K562 (cell line): ENCODE results near the gene IFITM2. TPM values are rescaled to one million over a fixed set of nuclear protein-coding genes. Genes with fewer than 3 reads are reported as not detected.

Source experiments
- BRD4 ChIP-seq: fragments of 200-600 bp; sonication (generic); IDR thresholded peaks from 2 replicates; pipeline ENCODE4 v1.6.1; 2017; ENCODE audit warnings: inconsistent platforms
- CBFB ChIP-seq: sonication (generic); formaldehyde crosslinking; IDR thresholded peaks from 2 replicates; pipeline ENCODE4 v1.4.0; 2020; ENCODE audit warnings: mild to moderate bottlenecking, missing genetic modification reagents
- CBX3 ChIP-seq, 2 experiments: IDR thresholded peaks; 1 replicate in 1 of 2; 2 replicates in 1 of 2; pipeline ENCODE4 v1.6.1; 2012; ENCODE audit warnings: inconsistent platforms in 2 of 2, low read length in 2 of 2, borderline replicate concordance in 1 of 2, control low read depth in 1 of 2
- MAFG ChIP-seq: fragments of 450-650 bp; conservative IDR thresholded peaks from 2 replicates; pipeline ENCODE4 v1.6.1; 2016; ENCODE audit warnings: missing genetic modification characterization, missing compliant biosample characterization
- RCOR1 ChIP-seq, 2 experiments: IDR thresholded peaks; 2 replicates each; pipeline ENCODE4 v1.6.1; 2012; ENCODE audit warnings: low read depth in 2 of 2, low read length in 2 of 2, borderline replicate concordance in 1 of 2, improper control_type of control experiment in 1 of 2
- TRIM24 ChIP-seq, 2 experiments: fragments of 450-650 bp; IDR thresholded peaks; 2 replicates each; pipeline ENCODE4 v1.6.1; 2016
- YY1 ChIP-seq, 3 experiments: IDR thresholded peaks; 2 replicates each; pipeline ENCODE4 v1.6.1; 2011; ENCODE audit warnings: low read length in 2 of 3, mild to moderate bottlenecking in 2 of 3, moderate library complexity in 2 of 3, borderline replicate concordance in 1 of 3, control low read depth in 1 of 3, low read depth in 1 of 3; ENCODE audit not compliant: insufficient read depth in 3 of 3, insufficient replicate concordance in 2 of 3, control insufficient read depth in 1 of 3, insufficient read length in 1 of 3; ENCODE audit errors: extremely low read depth in 1 of 3
- polyA plus RNA-seq, 8 experiments: library from polyadenylated mRNA; depleted of rRNA in 4 of 8; stranded (reverse) in 5 of 8; unstranded in 3 of 8; fragments of >200 nt; fragmentation: Nextera tagmentation in 2 of 8; fragmentation: Illumina TruSeq in 1 of 8; extraction: Ambion mirVana in 2 of 8; extraction: Trizol in 1 of 8; gene quantifications; 2 replicates each; pipeline versions ENCODE4 v1.2.1 to v1.2.3, GENCODE V29; 2011 to 2014; ENCODE audit warnings: inconsistent platforms in 1 of 8, missing spikeins in 1 of 8
- total RNA-seq, 7 experiments: library from RNA; depleted of rRNA in 6 of 7; stranded (reverse); fragments of >200 nt in 6 of 7; fragmentation: Illumina TruSeq in 2 of 7; extraction: Trizol in 2 of 7; gene quantifications; 2 replicates each; pipeline versions ENCODE4 v1.2.1 to v1.2.3, GENCODE V29; 2011 to 2021; ENCODE audit warnings: low replicate concordance in 1 of 7
- TF ChIP-seq, protein P1 (sequence below): fragments of 450-650 bp; IDR thresholded peaks from 2 replicates; pipeline ENCODE4 v1.6.1; 2016; ENCODE audit warnings: mild to moderate bottlenecking, moderate library complexity
- TF ChIP-seq, protein P2 (sequence below): sonication (generic); formaldehyde crosslinking; IDR thresholded peaks from 2 replicates; pipeline ENCODE4 v1.8.1; 2023; ENCODE audit warnings: mild to moderate bottlenecking, missing genetic modification reagents
- TF ChIP-seq, protein P3 (sequence below): conservative IDR thresholded peaks from 2 replicates; pipeline ENCODE4 v1.6.1; 2011; ENCODE audit warnings: low read depth, mild to moderate bottlenecking, low read length; ENCODE audit not compliant: control insufficient read depth

The IFITM2 gene
- total and polyA plus RNA-seq, 9 of the 15 experiments (the other 6 are each of a cell fraction or from before 2014, with no cell fraction given) = 52.8 to 4,872 (median 356) TPM

DNA sequence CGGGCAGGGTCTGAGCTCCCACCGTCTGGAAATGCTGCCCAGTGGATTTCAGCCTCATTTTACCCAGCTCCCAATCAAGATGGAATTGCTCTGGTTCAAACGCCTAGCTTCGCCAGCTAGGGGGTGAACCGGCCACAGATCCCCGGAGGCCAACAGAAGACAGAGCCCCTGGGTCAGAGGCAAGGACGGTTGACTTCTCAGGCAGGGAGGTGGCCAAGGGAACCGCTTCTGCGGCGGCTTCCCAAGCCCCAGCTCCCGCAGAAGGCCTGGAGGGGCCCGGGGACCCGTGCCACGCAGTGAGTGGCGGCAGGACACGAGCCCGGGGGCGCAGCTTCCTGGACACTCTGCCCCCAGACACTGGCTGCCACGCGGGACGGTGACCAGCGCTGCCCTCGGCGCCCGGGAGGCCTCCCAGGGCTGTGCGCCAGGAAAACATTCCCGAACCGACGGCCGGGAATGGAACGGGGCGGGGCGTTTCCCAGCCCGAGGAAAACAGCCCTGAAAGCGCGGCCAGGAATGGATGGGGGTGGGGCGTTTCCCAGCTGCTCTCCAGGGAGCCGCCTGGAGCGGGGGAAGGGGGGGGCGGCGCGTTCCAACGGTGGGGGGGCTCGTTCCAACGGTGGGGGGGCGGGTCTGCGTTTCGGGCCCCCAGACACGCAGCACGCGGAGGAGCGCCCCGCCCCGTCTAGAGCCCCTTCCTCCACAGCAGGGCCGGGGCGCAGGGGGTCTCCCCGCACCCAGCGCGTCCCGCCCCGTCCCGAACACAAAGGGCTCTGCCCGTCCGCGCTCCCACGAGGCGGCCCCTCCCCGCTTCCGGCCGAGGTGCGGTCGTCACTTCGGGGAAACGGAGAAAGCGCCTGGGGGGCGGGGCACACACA lies 48.2 kb downstream of the IFITM2 start (continued):
- TF ChIP-seq, protein P1, sequence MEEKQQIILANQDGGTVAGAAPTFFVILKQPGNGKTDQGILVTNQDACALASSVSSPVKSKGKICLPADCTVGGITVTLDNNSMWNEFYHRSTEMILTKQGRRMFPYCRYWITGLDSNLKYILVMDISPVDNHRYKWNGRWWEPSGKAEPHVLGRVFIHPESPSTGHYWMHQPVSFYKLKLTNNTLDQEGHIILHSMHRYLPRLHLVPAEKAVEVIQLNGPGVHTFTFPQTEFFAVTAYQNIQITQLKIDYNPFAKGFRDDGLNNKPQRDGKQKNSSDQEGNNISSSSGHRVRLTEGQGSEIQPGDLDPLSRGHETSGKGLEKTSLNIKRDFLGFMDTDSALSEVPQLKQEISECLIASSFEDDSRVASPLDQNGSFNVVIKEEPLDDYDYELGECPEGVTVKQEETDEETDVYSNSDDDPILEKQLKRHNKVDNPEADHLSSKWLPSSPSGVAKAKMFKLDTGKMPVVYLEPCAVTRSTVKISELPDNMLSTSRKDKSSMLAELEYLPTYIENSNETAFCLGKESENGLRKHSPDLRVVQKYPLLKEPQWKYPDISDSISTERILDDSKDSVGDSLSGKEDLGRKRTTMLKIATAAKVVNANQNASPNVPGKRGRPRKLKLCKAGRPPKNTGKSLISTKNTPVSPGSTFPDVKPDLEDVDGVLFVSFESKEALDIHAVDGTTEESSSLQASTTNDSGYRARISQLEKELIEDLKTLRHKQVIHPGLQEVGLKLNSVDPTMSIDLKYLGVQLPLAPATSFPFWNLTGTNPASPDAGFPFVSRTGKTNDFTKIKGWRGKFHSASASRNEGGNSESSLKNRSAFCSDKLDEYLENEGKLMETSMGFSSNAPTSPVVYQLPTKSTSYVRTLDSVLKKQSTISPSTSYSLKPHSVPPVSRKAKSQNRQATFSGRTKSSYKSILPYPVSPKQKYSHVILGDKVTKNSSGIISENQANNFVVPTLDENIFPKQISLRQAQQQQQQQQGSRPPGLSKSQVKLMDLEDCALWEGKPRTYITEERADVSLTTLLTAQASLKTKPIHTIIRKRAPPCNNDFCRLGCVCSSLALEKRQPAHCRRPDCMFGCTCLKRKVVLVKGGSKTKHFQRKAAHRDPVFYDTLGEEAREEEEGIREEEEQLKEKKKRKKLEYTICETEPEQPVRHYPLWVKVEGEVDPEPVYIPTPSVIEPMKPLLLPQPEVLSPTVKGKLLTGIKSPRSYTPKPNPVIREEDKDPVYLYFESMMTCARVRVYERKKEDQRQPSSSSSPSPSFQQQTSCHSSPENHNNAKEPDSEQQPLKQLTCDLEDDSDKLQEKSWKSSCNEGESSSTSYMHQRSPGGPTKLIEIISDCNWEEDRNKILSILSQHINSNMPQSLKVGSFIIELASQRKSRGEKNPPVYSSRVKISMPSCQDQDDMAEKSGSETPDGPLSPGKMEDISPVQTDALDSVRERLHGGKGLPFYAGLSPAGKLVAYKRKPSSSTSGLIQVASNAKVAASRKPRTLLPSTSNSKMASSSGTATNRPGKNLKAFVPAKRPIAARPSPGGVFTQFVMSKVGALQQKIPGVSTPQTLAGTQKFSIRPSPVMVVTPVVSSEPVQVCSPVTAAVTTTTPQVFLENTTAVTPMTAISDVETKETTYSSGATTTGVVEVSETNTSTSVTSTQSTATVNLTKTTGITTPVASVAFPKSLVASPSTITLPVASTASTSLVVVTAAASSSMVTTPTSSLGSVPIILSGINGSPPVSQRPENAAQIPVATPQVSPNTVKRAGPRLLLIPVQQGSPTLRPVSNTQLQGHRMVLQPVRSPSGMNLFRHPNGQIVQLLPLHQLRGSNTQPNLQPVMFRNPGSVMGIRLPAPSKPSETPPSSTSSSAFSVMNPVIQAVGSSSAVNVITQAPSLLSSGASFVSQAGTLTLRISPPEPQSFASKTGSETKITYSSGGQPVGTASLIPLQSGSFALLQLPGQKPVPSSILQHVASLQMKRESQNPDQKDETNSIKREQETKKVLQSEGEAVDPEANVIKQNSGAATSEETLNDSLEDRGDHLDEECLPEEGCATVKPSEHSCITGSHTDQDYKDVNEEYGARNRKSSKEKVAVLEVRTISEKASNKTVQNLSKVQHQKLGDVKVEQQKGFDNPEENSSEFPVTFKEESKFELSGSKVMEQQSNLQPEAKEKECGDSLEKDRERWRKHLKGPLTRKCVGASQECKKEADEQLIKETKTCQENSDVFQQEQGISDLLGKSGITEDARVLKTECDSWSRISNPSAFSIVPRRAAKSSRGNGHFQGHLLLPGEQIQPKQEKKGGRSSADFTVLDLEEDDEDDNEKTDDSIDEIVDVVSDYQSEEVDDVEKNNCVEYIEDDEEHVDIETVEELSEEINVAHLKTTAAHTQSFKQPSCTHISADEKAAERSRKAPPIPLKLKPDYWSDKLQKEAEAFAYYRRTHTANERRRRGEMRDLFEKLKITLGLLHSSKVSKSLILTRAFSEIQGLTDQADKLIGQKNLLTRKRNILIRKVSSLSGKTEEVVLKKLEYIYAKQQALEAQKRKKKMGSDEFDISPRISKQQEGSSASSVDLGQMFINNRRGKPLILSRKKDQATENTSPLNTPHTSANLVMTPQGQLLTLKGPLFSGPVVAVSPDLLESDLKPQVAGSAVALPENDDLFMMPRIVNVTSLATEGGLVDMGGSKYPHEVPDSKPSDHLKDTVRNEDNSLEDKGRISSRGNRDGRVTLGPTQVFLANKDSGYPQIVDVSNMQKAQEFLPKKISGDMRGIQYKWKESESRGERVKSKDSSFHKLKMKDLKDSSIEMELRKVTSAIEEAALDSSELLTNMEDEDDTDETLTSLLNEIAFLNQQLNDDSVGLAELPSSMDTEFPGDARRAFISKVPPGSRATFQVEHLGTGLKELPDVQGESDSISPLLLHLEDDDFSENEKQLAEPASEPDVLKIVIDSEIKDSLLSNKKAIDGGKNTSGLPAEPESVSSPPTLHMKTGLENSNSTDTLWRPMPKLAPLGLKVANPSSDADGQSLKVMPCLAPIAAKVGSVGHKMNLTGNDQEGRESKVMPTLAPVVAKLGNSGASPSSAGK = peak; percentile 66
- TF ChIP-seq YY1 (IDR thresholded peaks at IDR 0.05; ENCODE audit: borderline replicate concordance in 1 of 3, control insufficient read depth in 1 of 3, extremely low read depth in 1 of 3, insufficient read depth in 3 of 3, insufficient read length in 1 of 3, insufficient replicate concordance in 2 of 3, low read depth in 1 of 3, low read length in 2 of 3) (no peak), CBX3 (IDR thresholded peaks at IDR 0.05; ENCODE audit: borderline replicate concordance in 1 of 2, low read length in 2 of 2) (no peak; a peak in 1 of 3 replicates), MAFG (tag) (no peak), TRIM24 (IDR thresholded peaks at IDR 0.05) (no peak), BRD4 (peak; percentile 96), RCOR1 (IDR thresholded peaks at IDR 0.05; ENCODE audit: borderline replicate concordance in 1 of 2, low read depth in 2 of 2, low read length in 2 of 2) (no peak; a peak in 1 of 4 replicates), CBFB (CRISPR knock-in tag) (peak; percentile 57; the same call in 1 of the 2 replicates)
- TF ChIP-seq, protein P2, sequence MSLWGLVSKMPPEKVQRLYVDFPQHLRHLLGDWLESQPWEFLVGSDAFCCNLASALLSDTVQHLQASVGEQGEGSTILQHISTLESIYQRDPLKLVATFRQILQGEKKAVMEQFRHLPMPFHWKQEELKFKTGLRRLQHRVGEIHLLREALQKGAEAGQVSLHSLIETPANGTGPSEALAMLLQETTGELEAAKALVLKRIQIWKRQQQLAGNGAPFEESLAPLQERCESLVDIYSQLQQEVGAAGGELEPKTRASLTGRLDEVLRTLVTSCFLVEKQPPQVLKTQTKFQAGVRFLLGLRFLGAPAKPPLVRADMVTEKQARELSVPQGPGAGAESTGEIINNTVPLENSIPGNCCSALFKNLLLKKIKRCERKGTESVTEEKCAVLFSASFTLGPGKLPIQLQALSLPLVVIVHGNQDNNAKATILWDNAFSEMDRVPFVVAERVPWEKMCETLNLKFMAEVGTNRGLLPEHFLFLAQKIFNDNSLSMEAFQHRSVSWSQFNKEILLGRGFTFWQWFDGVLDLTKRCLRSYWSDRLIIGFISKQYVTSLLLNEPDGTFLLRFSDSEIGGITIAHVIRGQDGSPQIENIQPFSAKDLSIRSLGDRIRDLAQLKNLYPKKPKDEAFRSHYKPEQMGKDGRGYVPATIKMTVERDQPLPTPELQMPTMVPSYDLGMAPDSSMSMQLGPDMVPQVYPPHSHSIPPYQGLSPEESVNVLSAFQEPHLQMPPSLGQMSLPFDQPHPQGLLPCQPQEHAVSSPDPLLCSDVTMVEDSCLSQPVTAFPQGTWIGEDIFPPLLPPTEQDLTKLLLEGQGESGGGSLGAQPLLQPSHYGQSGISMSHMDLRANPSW = no peak
- TF ChIP-seq, protein P3, sequence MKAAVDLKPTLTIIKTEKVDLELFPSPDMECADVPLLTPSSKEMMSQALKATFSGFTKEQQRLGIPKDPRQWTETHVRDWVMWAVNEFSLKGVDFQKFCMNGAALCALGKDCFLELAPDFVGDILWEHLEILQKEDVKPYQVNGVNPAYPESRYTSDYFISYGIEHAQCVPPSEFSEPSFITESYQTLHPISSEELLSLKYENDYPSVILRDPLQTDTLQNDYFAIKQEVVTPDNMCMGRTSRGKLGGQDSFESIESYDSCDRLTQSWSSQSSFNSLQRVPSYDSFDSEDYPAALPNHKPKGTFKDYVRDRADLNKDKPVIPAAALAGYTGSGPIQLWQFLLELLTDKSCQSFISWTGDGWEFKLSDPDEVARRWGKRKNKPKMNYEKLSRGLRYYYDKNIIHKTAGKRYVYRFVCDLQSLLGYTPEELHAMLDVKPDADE = peak; percentile 77; the same call in 1 of the 2 replicates
